SKM-1 treated with dmso at 0.1 percent for 144 hours (cell line): ENCODE measurements around the gene PAPSS1.
"Not testable (repeated sequence)": the region's sequence is repeated elsewhere in the genome, so short reads cannot be mapped to it uniquely, and the experiment has no call there.

Experiments used
- DNase-seq: peaks from one replicate; lab custom pipeline; 2025; ENCODE audit not compliant: unreplicated experiment; lab: John Stamatoyannopoulos, UW

Gene PAPSS1

GRCh38 chr4:107726131-107726925 lies 6.3 kb upstream of the PAPSS1 start:
- not testable (repeated sequence) for DNase-seq

- DNase-seq: no peak
Observed at GRCh38 chr4:107725281-107725859, 5.3 kb upstream of the PAPSS1 start.

GRCh38 chr4:107723331-107723730 lies 3.3 kb upstream of the PAPSS1 start:
- DNase-seq: not testable (repeated sequence)

GRCh38 chr4:107721436-107722100 lies 1.5 kb upstream of the PAPSS1 start:
- no peak for DNase-seq

- DNase-seq: peak; percentile 60
Observed at GRCh38 chr4:107719207-107719921, 670 bp downstream of the PAPSS1 start.

- peak; percentile 8 for DNase-seq
Observed at GRCh38 chr4:107718351-107718965, 1.6 kb downstream of the PAPSS1 start.

GRCh38 chr4:107714256-107714655 lies 5.8 kb downstream of the PAPSS1 start:
- DNase-seq: no peak

GRCh38 chr4:107712236-107712635 lies 7.8 kb downstream of the PAPSS1 start:
- no peak for DNase-seq

- no peak for DNase-seq
Observed at GRCh38 chr4:107711831-107712230, 8.2 kb downstream of the PAPSS1 start.

GRCh38 chr4:107710493-107711459 lies 9.3 kb downstream of the PAPSS1 start:
- DNase-seq: no peak

GRCh38 chr4:107709916-107710315 lies 10.1 kb downstream of the PAPSS1 start:
- DNase-seq: peak; percentile 90

GRCh38 chr4:107708225-107708624 lies 11.8 kb downstream of the PAPSS1 start:
- no peak for DNase-seq

GRCh38 chr4:107705742-107706556 lies 14.1 kb downstream of the PAPSS1 start:
- DNase-seq: no peak

GRCh38 chr4:107701565-107701964 lies 18.5 kb downstream of the PAPSS1 start:
- DNase-seq: no peak

- no peak for DNase-seq
Observed at GRCh38 chr4:107699466-107700206, 20.4 kb downstream of the PAPSS1 start.

- not testable (repeated sequence) for DNase-seq
Observed at GRCh38 chr4:107696187-107696586, 23.8 kb downstream of the PAPSS1 start.

GRCh38 chr4:107693132-107693531 lies 26.9 kb downstream of the PAPSS1 start:
- peak; percentile 63 for DNase-seq

GRCh38 chr4:107692202-107692601 lies 27.8 kb downstream of the PAPSS1 start:
- DNase-seq: no peak
